ENCODE measurements around the gene CCDC74B. TPM values are rescaled to one million over a fixed set of nuclear protein-coding genes. Genes with fewer than 3 reads are reported as not detected.
A peak's percentile ranks its signal among the peaks of the same experiment; 100 is the strongest.
"Not testable (repeated sequence)": the region's sequence is repeated elsewhere in the genome, so short reads cannot be mapped to it uniquely, and the experiment has no call there.

Gene CCDC74B
- total and polyA plus RNA-seq, 4 donors = 0.09 to 0.17 (median 0.09) TPM; not detected in 1

DNA sequence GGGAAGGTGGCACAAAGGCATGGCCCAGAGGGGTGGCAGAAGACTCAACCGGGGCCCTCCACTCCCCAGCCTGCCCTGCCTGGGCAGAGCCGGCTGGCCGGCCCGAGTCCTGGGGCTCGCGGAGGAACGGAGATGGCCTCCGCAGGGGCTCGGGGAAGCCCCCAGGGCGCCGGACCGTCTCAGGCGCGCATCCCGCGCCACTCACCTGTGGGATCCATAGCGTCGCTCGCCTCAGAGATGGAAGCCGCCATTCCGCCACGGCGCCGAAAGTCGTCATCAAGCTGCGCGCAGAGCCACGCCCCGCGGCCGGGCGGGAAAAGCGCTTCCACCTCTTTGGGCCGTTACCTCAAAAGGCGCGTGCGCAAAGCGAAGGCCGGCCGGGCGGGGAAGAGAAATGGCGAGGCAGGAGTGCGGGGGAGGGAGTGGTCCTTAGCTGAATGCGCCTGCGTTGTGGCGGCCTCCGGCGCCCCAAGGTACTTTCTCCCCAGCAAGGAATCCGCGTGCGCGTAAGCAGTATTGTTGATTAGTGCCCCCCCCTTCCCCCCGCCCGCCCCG lies 36.5 kb upstream of the CCDC74B start, which contains the start of gene SMPD4 (continued):
- TF ChIP-seq, protein P1, sequence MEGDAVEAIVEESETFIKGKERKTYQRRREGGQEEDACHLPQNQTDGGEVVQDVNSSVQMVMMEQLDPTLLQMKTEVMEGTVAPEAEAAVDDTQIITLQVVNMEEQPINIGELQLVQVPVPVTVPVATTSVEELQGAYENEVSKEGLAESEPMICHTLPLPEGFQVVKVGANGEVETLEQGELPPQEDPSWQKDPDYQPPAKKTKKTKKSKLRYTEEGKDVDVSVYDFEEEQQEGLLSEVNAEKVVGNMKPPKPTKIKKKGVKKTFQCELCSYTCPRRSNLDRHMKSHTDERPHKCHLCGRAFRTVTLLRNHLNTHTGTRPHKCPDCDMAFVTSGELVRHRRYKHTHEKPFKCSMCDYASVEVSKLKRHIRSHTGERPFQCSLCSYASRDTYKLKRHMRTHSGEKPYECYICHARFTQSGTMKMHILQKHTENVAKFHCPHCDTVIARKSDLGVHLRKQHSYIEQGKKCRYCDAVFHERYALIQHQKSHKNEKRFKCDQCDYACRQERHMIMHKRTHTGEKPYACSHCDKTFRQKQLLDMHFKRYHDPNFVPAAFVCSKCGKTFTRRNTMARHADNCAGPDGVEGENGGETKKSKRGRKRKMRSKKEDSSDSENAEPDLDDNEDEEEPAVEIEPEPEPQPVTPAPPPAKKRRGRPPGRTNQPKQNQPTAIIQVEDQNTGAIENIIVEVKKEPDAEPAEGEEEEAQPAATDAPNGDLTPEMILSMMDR (IDR thresholded peaks at IDR 0.05; ENCODE audit: low read depth, low read length, missing input control) = no peak
- TF ChIP-seq, protein P2, sequence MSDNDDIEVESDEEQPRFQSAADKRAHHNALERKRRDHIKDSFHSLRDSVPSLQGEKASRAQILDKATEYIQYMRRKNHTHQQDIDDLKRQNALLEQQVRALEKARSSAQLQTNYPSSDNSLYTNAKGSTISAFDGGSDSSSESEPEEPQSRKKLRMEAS (IDR thresholded peaks at IDR 0.05) = no peak
- TF ChIP-seq GABPA (IDR thresholded peaks at IDR 0.05 in 1 of 2, conservative IDR thresholded peaks at IDR 0.05 in 1 of 2) (peak in 1 of 2 donors; percentile 65), JUND (IDR thresholded peaks at IDR 0.05) (no peak)

DNA sequence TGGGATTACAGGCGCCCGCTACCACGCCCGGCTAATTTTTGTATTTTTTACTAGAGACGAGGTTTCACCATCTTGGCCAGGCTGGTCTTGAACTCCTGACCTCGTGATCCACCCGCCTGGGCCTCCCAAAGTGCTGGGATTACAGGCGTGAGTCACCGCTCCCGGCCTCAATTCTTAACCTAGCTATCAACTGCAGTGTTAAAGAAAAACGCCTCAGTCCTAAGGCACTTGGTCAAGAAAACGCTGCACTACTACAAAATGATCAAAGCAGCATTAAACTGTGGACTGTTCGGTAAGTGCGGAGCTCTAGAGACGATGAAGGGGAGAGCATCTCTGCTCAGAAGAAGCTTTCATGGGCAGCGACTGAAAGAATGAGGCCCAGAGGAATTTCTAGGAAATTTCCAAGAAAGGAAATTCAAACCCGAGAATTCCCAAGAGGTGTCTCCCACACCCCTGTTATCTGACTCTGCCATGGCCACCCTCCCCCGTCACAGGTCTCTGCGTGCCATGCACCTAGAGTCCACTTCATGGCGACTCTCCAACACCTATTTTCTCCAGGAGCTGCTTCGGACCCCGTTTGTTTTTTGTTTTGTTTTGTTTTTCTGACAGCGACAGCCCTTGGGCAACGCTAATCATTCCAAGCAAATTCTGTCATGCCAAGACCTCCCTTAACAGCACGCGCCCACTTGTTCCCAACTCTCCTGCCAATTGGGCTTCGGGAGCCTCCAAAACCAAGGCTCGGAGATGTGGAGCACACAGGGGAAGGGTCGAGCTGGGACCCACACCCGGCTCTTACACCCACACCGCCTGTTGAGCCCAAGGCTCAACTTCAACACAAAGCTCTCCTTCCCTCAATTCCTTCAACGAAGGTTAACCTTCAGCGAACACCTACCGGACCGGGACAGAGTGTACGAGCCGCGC lies 35.8 kb upstream of the CCDC74B start:
- WGBS = 25% methylated on average over 38 of the region's 38 CpGs
- DNase-seq (ENCODE audit: low spot score) = not testable (repeated sequence)
- H3K4me1 ChIP-seq (ENCODE audit: control insufficient read depth in 4 of 4, insufficient read depth in 4 of 4, low read length in 3 of 4) = peaks cover 5 to 22% (median 17%) of the 10 kb centered on the region in 4 donors

DNA sequence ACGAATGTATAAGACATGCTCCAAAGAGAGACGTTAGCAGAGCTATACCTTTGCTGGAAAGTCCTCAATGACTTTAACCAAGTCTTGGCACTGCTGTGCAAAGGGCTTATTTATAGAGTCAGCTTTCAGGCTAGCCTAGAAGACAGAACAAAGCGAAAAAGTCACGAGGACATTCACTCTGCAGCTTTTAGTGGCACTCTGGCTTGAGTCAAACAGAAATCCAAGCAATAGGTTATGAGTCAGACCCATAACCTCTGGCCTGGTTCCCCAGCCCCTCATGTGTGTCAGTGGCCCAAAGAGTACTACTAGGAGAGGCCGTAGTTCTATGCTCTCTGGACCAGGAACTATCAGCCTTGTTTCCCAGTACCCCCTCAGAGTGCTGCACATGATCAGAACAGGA lies 30.0 kb upstream of the CCDC74B start:
- H3K27ac ChIP-seq (ENCODE audit: low read depth in 1 of 2, low read length in 2 of 2); H3K4me3 ChIP-seq (ENCODE audit: low read depth in 1 of 3, low read length in 3 of 3); H3K4me1 ChIP-seq (ENCODE audit: control insufficient read depth in 4 of 4, insufficient read depth in 4 of 4, low read length in 3 of 4); H3K9ac ChIP-seq (ENCODE audit: low read depth in 1 of 2, low read length in 2 of 2); DNase-seq (ENCODE audit: low spot score); H3K27me3 ChIP-seq (ENCODE audit: control insufficient read depth in 4 of 4, insufficient read depth in 4 of 4, low read length in 3 of 4); H3K9me3 ChIP-seq (ENCODE audit: control insufficient read depth in 4 of 4, low read length in 3 of 4): not testable (repeated sequence)
- 92% methylated on average over 5 of the region's 5 CpGs for WGBS
- peaks cover 3 to 27% (median 10%) of the 10 kb centered on the region in 4 donors for H3K36me3 ChIP-seq (ENCODE audit: control insufficient read depth in 4 of 4, insufficient read depth in 3 of 4, low read depth in 1 of 4, low read length in 3 of 4)

More for the DNA sequence above, 35.8 kb upstream of the CCDC74B start:
- Histone ChIP-seq H3K9ac (ENCODE audit: low read depth in 1 of 2, low read length in 2 of 2) (peak overlapping the region; percentile 80 to 85), H3K27ac (ENCODE audit: low read depth in 1 of 2, low read length in 2 of 2) (peak overlapping the region; percentile 95), H3K4me3 (ENCODE audit: low read depth in 1 of 3, low read length in 3 of 3) (peak overlapping the region; percentile 73 to 99 (median 95))
- H3K27me3 ChIP-seq (ENCODE audit: control insufficient read depth in 4 of 4, insufficient read depth in 4 of 4, low read length in 3 of 4); H3K36me3 ChIP-seq (ENCODE audit: control insufficient read depth in 4 of 4, insufficient read depth in 3 of 4, low read depth in 1 of 4, low read length in 3 of 4); H3K9me3 ChIP-seq (ENCODE audit: control insufficient read depth in 4 of 4, low read length in 3 of 4): not testable (repeated sequence)

DNA sequence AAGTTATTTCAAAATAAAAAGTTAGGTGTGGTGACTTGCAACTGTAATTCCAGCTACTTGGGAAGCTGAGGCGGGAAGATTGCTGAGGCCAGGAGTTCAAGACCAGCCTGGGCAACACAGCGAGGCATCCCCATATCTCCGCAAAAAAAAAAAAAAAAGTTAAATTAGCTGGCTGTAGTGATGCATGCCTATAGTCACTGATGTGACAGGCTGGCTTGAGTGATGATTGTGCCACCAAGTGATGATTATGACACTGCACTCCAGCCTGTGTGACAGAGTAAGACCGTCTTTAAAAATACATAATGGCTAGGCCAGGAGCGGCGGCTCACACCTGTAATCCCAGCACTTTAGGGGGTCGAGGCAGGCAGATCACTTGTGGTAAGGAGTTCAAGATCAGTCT lies 25.0 kb upstream of the CCDC74B start:
- no peak overlapping the region for H3K9ac ChIP-seq (ENCODE audit: low read depth in 1 of 2, low read length in 2 of 2)
- no peak for DNase-seq (ENCODE audit: low spot score)
- H3K27me3 ChIP-seq (ENCODE audit: control insufficient read depth in 4 of 4, insufficient read depth in 4 of 4, low read length in 3 of 4) = no peaks in the 10 kb centered on the region
- H3K9me3 ChIP-seq (ENCODE audit: control insufficient read depth in 4 of 4, low read length in 3 of 4) = no peaks in the 10 kb centered on the region
- peaks cover 13 to 44% (median 22%) of the 10 kb centered on the region in 4 donors for H3K36me3 ChIP-seq (ENCODE audit: control insufficient read depth in 4 of 4, insufficient read depth in 3 of 4, low read depth in 1 of 4, low read length in 3 of 4)
- WGBS = 94% methylated on average over 7 of the region's 7 CpGs
- H3K27ac ChIP-seq (ENCODE audit: low read depth in 1 of 2, low read length in 2 of 2) = no peak overlapping the region
- no peak overlapping the region for H3K4me3 ChIP-seq (ENCODE audit: low read depth in 1 of 3, low read length in 3 of 3)
- H3K4me1 ChIP-seq (ENCODE audit: control insufficient read depth in 4 of 4, insufficient read depth in 4 of 4, low read length in 3 of 4) = no peaks in the 10 kb centered on the region
- TF ChIP-seq HNF4G (IDR thresholded peaks at IDR 0.05) (no peak), JUND (IDR thresholded peaks at IDR 0.05) (no peak), RXRA (IDR thresholded peaks at IDR 0.05) (no peak), TAF1 (conservative IDR thresholded peaks at IDR 0.05) (no peak), RAD21 (IDR thresholded peaks at IDR 0.05) (no peak), GABPA (IDR thresholded peaks at IDR 0.05 in 1 of 2, conservative IDR thresholded peaks at IDR 0.05 in 1 of 2) (no peak), HNF4A (conservative IDR thresholded peaks at IDR 0.05) (no peak), SP1 (IDR thresholded peaks at IDR 0.05) (no peak), YY1 (IDR thresholded peaks at IDR 0.05) (no peak), NR2F2 (IDR thresholded peaks at IDR 0.05) (no peak), FOXA1 (IDR thresholded peaks at IDR 0.05) (no peak)
- TF ChIP-seq, protein P2 (IDR thresholded peaks at IDR 0.05) = no peak
- TF ChIP-seq, protein P3, sequence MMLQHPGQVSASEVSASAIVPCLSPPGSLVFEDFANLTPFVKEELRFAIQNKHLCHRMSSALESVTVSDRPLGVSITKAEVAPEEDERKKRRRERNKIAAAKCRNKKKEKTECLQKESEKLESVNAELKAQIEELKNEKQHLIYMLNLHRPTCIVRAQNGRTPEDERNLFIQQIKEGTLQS (IDR thresholded peaks at IDR 0.05) = no peak
- TF ChIP-seq, protein P4, sequence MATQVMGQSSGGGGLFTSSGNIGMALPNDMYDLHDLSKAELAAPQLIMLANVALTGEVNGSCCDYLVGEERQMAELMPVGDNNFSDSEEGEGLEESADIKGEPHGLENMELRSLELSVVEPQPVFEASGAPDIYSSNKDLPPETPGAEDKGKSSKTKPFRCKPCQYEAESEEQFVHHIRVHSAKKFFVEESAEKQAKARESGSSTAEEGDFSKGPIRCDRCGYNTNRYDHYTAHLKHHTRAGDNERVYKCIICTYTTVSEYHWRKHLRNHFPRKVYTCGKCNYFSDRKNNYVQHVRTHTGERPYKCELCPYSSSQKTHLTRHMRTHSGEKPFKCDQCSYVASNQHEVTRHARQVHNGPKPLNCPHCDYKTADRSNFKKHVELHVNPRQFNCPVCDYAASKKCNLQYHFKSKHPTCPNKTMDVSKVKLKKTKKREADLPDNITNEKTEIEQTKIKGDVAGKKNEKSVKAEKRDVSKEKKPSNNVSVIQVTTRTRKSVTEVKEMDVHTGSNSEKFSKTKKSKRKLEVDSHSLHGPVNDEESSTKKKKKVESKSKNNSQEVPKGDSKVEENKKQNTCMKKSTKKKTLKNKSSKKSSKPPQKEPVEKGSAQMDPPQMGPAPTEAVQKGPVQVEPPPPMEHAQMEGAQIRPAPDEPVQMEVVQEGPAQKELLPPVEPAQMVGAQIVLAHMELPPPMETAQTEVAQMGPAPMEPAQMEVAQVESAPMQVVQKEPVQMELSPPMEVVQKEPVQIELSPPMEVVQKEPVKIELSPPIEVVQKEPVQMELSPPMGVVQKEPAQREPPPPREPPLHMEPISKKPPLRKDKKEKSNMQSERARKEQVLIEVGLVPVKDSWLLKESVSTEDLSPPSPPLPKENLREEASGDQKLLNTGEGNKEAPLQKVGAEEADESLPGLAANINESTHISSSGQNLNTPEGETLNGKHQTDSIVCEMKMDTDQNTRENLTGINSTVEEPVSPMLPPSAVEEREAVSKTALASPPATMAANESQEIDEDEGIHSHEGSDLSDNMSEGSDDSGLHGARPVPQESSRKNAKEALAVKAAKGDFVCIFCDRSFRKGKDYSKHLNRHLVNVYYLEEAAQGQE (IDR thresholded peaks at IDR 0.05) = no peak
- TF ChIP-seq, protein P5, sequence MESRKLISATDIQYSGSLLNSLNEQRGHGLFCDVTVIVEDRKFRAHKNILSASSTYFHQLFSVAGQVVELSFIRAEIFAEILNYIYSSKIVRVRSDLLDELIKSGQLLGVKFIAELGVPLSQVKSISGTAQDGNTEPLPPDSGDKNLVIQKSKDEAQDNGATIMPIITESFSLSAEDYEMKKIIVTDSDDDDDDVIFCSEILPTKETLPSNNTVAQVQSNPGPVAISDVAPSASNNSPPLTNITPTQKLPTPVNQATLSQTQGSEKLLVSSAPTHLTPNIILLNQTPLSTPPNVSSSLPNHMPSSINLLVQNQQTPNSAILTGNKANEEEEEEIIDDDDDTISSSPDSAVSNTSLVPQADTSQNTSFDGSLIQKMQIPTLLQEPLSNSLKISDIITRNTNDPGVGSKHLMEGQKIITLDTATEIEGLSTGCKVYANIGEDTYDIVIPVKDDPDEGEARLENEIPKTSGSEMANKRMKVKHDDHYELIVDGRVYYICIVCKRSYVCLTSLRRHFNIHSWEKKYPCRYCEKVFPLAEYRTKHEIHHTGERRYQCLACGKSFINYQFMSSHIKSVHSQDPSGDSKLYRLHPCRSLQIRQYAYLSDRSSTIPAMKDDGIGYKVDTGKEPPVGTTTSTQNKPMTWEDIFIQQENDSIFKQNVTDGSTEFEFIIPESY (IDR thresholded peaks at IDR 0.05) = no peak
